HEK293T (cell line): ENCODE results near the gene HELQ.
A peak's percentile ranks its signal among the peaks of the same experiment; 100 is the strongest.

Experiments
- ARNT ChIP-seq: fragments of 450-650 bp; IDR thresholded peaks from 2 replicates; pipeline ENCODE4 v1.6.1; 2017; ENCODE audit warnings: mild to moderate bottlenecking
- BHLHE40 ChIP-seq: fragments of 450-650 bp; IDR thresholded peaks from 2 replicates; pipeline ENCODE4 v1.6.1; 2016; ENCODE audit warnings: mild to moderate bottlenecking, moderate library complexity, borderline replicate concordance
- CTBP1 ChIP-seq: fragments of 450-650 bp; IDR thresholded peaks from 2 replicates; pipeline ENCODE4 v1.6.1; 2016; ENCODE audit warnings: borderline replicate concordance
- ELF4 ChIP-seq: fragments of 450-650 bp; IDR thresholded peaks from 2 replicates; pipeline ENCODE4 v1.6.1; 2017; ENCODE audit warnings: antibody characterized with exemption
- FOXA1 ChIP-seq: fragments of 450-650 bp; IDR thresholded peaks from 2 replicates; pipeline ENCODE4 v1.6.1; 2016; ENCODE audit warnings: mild to moderate bottlenecking
- FOXK2 ChIP-seq: fragments of 450-650 bp; IDR thresholded peaks from 2 replicates; pipeline ENCODE4 v1.6.1; 2016; ENCODE audit warnings: mild to moderate bottlenecking
- FOXM1 ChIP-seq: fragments of 450-650 bp; IDR thresholded peaks from 2 replicates; pipeline ENCODE4 v1.6.1; 2017; ENCODE audit warnings: mild to moderate bottlenecking, borderline replicate concordance
- L3MBTL2 ChIP-seq: fragments of 450-650 bp; conservative IDR thresholded peaks from 2 replicates; pipeline ENCODE4 v1.6.1; 2016; ENCODE audit warnings: mild to moderate bottlenecking
- PKNOX1 ChIP-seq: fragments of 450-650 bp; IDR thresholded peaks from 2 replicates; pipeline ENCODE4 v1.6.1; 2016
- SUZ12 ChIP-seq: fragments of 450-650 bp; IDR thresholded peaks from 2 replicates; pipeline ENCODE4 v1.6.1; 2016; ENCODE audit warnings: mild to moderate bottlenecking

GRCh38 chr4:83484500-83485461, 29.2 kb upstream of the HELQ start, which contains the start of gene ABRAXAS1:
- TF ChIP-seq FOXA1 = no peak
- no peak for TF ChIP-seq FOXK2
- no peak for TF ChIP-seq FOXM1
- TF ChIP-seq CTBP1 = peak; percentile 34; the same call in 1 of the 2 replicates
- no peak for TF ChIP-seq PKNOX1
- TF ChIP-seq SUZ12 = no peak
- no peak for TF ChIP-seq BHLHE40
- TF ChIP-seq L3MBTL2 = peak; percentile 98
- TF ChIP-seq ELF4 = no peak
- TF ChIP-seq ARNT = no peak
